H7 (cell line): ENCODE measurements around the gene IBA57. TPM values are rescaled to one million over a fixed set of nuclear protein-coding genes. Genes with fewer than 3 reads are reported as not detected.
A peak's percentile ranks its signal among the peaks of the same experiment; 100 is the strongest.

ENCODE experiments used
- DNase-seq: peaks from one replicate; pipeline ENCODE4 v3.0.0; 2012
- H3K27me3 ChIP-seq: 2 replicates; pipeline ENCODE4 v1.6.0; 2011; ENCODE audit warnings: mild to moderate bottlenecking, low read length; ENCODE audit not compliant: control insufficient read depth, insufficient read depth
- H3K36me3 ChIP-seq: replicated peaks from 2 replicates; pipeline ENCODE4 v1.5.1; 2011; ENCODE audit warnings: low read length; ENCODE audit not compliant: control insufficient read depth, insufficient read depth
- H3K4me3 ChIP-seq: 2 replicates; pipeline ENCODE4 v1.5.1; 2011; ENCODE audit warnings: low read depth, mild to moderate bottlenecking, control low read depth, low read length, moderate library complexity; ENCODE audit not compliant: insufficient read depth
- total RNA-seq: library from RNA; depleted of rRNA; stranded (reverse); fragments of >200 nt; shearing (Covaris generic); gene quantifications from 2 replicates; pipeline ENCODE4 v1.2.3, GENCODE V29; 2014

IBA57 gene
- total RNA-seq, 1 experiment from 2014 or later = 23.3 TPM

DNA sequence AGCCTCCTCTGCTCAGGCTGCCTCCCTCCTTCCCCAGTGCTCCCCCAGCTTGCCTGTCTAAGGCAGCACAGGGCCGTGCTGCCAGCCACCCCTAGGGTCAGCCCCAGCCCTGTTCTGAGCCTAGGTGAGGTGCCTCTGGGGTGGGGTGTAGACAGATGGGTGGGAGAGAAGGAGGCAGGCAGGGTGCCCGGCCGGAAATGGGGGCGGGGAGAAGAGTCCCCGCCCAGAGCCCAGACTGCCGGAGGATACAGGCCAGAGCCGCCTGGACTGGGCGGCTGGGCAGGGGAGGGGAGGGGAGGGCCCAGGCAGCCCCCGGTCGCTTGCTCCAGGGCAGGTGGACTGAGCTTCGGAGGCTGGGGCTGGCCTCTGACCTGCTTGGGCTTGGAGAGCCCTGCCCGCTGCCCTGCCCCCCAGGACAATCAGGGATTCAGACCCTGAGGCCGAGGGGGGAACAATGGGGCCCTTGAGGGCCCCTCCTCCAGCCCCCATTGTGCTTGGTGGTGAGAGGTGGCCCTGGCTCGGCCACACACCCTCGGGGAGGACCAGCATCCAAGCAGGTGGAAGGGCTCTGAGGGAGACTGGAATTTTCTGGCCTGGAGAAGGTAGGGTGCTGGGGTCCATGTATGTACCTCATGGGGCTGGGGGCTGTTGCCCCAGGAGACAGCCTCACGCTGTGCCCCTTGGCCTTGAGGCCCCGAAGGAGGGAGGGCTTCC lies 16.0 kb upstream of the IBA57 start, which contains the start of gene GJC2:
GJC2 (plus strand) TSS at position 525 of the 714 bp plus-strand sequence. CDS start 7,829 bp downstream, outside the sequence.
- peak; percentile 91 for DNase-seq
- H3K36me3 ChIP-seq = no peaks in the 10 kb centered on the region
- no peaks in the 10 kb centered on the region for H3K27me3 ChIP-seq

DNA sequence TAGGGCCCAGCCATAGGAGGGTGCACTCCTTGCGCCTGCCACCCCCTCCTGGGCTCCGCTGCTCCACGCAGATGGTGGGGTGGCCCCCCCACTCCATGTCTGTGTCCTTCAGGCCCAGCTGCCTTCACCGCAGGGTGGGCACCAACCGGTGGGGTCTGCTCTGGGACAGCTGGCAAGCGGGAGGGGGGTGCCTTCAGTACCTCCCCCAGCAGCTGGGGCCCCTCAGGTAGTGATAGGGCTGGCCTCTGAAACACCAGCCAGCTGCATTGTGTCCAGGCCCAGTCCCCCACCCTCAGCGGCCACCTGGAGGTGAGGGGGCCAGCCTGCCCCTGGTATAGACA lies 15.5 kb upstream of the IBA57 start:
- no peak for DNase-seq
- H3K27me3 ChIP-seq = no peaks in the 10 kb centered on the region
- no peaks in the 10 kb centered on the region for H3K36me3 ChIP-seq
- H3K4me3 ChIP-seq = no peak overlapping the region

More for the DNA sequence above, 16.0 kb upstream of the IBA57 start, which contains the start of gene GJC2:
- H3K4me3 ChIP-seq = peak within 1 kb of the TSS; percentile 5; the same call in 1 of the 2 replicates

DNA sequence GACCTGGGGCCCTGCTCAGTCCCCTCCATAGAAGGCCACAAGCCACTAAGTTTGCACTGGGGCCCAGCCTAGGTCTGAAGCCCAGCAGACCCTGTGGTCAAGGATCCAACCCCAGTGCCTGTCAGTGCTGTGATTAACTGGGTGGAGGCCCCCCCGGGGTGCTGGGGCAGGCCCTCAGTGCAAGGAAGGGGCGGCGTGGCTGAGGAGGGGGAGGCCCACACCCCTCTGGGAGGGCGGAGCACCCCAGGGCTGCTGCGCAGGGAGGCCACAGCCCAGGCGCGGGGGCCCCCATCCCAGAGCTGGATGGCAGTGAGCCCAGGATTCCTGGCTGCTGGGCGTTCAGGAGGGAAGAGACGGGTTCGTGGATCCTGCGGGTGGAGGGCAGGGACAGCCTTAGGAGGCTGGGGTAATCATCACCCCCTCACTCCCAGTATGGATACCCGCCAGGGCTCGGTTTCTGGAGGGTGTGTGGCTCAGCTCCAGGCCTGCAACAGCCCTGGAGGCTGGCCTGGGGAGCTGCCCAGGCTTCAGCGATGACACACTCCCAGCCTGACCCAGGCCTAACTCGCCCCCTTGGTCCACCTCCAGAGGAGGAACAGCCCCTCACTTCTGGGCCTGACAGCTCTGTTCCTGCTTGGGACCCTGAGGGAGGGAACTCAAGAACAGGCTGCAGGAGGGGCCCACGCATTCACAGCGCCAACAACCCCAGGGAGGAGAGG lies 15.0 kb upstream of the IBA57 start:
- Histone ChIP-seq H3K4me3 (no peak overlapping the region), H3K36me3 (no peaks in the 10 kb centered on the region), H3K27me3 (no peaks in the 10 kb centered on the region)
- DNase-seq = peak; percentile 61

DNA sequence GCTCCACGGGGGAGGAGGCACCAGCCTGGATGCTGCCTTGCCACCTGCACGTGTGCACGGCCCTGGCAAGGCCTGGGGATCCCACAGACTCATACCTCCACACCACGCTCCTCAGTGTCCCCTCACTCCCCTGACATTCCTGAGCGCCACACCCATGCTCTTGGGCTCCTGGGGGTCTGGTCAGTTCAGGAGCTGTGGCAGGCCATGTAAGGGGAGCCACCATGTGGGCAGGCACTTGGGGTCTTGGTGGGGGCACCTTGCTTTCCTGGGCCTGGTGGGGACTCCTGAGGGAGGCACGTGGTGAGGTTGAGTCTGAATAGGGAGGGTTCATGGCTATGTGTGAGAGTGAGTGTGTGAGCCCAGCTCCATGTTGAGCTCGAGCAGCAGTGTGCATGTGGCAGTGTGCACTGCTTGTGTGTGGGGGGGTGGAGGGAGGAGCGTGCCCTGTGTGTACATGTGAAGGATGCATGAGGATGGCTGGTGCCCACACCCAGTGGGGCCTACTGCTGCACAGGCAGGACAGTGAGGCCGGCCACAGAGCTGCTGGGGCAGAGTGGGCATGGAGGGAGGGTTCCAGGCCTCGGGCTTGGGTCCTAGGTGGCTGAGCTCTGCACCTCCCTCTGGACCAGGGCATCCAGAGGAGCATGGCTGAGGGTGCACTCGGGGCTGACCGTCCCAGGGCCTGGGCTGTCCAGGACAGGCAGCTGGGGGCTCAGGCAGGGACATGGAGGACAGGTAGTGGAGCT lies 14.3 kb upstream of the IBA57 start:
- DNase-seq = peak; percentile 53
- no peaks in the 10 kb centered on the region for H3K27me3 ChIP-seq
- no peak overlapping the region for H3K4me3 ChIP-seq
- H3K36me3 ChIP-seq = no peaks in the 10 kb centered on the region

DNA sequence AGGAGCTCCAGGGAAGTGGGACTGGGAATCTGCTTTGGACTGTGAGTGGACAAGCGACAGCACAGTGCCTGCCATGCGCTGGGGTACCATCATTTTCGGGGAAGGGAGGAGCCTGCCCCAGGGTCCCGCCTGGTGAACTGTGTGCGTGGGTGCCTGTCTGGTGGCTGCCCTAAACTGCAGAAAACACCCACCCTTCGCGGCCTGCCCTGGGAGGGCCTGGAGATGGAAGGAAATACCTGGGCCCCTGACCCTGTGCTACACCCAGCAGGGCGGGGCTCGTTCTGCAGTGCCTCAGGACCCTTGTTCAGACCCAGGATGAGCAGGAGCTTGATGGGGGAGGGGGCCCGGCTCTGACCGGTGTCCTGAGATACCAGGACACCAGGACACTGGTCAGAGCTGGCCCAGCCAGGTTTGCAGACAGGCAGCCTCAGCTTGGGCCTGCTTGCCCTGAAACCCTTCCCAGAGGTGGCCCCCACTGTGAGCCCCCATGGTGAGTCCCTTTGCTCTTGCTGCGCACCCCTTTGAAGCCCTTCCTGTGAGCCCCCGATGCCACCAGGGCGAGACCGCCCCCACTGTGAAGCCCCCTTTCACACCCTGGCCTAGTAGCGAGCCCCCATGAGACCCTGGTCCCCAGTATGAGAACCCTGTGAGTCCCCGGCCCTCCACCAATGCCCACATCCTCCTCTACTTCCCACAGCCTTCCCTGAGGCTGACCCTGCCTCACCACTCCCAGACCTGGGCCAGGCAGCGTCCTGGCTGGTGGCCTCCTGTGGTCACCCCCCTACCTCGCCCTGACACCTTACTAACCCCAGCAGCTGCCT lies 13.3 kb upstream of the IBA57 start:
- peak; percentile 49 for DNase-seq
- Histone ChIP-seq H3K4me3 (no peak overlapping the region), H3K36me3 (no peaks in the 10 kb centered on the region), H3K27me3 (no peaks in the 10 kb centered on the region)

- H3K36me3 ChIP-seq = no peaks in the 10 kb centered on the region
- H3K27me3 ChIP-seq = no peaks in the 10 kb centered on the region
- H3K4me3 ChIP-seq = no peak overlapping the region
- peak; percentile 29 for DNase-seq
Observed at GRCh38 chr1:228152918-228153258, 12.7 kb upstream of the IBA57 start.

GRCh38 chr1:228154021-228154669 lies 11.5 kb upstream of the IBA57 start:
- no peaks in the 10 kb centered on the region for H3K36me3 ChIP-seq
- DNase-seq = no peak
- no peak overlapping the region for H3K4me3 ChIP-seq
- no peaks in the 10 kb centered on the region for H3K27me3 ChIP-seq

- Histone ChIP-seq H3K36me3 (no peaks in the 10 kb centered on the region), H3K4me3 (no peak overlapping the region), H3K27me3 (no peaks in the 10 kb centered on the region)
- peak; percentile 55 for DNase-seq
Observed at GRCh38 chr1:228154670-228155571, 10.7 kb upstream of the IBA57 start.

- no peak overlapping the region for H3K4me3 ChIP-seq
- peak; percentile 48 for DNase-seq
- H3K36me3 ChIP-seq = no peaks in the 10 kb centered on the region
- H3K27me3 ChIP-seq = no peaks in the 10 kb centered on the region
Observed at GRCh38 chr1:228155596-228156514, 9.7 kb upstream of the IBA57 start.

- DNase-seq = peak; percentile 42
- no peaks in the 10 kb centered on the region for H3K27me3 ChIP-seq
- H3K36me3 ChIP-seq = no peaks in the 10 kb centered on the region
- no peak overlapping the region for H3K4me3 ChIP-seq
Observed at GRCh38 chr1:228156515-228156881, 9.1 kb upstream of the IBA57 start.

DNA sequence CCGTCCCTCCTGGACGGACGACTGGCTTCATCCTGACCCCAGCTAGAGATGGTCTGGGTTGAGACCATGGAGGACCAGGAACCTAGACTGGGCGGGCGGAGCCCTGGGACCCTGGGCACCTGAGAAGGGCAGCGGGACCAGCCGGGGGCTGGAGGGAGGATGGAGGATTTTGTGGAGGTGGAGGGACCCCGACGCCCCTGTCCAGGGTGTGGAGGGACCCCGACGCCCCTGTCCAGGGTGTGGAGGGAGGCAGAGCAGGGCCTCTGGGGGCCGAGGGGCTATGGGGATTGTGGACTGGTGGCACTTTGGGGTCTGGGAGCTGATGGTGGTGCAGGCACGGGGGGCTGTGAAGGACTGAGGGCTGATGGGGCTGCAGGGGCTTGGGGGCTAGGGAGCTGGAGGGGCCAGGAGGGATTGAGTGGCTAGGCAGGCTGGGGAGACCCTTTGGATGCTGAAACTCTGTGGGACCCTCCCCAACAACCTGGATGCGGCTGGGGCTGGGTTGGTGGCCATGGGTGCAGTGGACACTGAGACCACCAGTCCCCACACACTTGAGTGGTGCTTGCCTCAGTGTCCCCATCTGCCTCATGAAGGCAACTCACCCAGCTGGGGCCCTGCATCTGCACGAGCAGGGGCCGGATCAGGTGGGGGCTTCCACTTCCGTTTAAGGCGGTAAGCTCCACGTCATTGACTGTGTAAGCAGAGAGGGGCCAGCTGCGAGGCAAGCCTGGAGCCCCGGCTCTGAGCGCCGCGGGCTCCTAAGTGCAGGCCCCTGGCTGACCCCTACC lies 8.5 kb upstream of the IBA57 start:
- H3K4me3 ChIP-seq = no peak overlapping the region
- peak; percentile 47 for DNase-seq

DNA sequence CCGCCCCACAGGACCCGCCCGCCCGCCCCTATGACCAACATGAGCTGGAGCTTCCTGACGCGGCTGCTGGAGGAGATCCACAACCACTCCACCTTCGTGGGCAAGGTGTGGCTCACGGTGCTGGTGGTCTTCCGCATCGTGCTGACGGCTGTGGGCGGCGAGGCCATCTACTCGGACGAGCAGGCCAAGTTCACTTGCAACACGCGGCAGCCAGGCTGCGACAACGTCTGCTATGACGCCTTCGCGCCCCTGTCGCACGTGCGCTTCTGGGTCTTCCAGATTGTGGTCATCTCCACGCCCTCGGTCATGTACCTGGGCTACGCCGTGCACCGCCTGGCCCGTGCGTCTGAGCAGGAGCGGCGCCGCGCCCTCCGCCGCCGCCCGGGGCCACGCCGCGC lies 7.9 kb upstream of the IBA57 start:
- H3K36me3 ChIP-seq = no peaks in the 10 kb centered on the region
- H3K27me3 ChIP-seq = no peaks in the 10 kb centered on the region
- DNase-seq = peak; percentile 44
- H3K4me3 ChIP-seq = no peak overlapping the region

More for the DNA sequence above, 8.5 kb upstream of the IBA57 start:
- Histone ChIP-seq H3K27me3 (no peaks in the 10 kb centered on the region), H3K36me3 (no peaks in the 10 kb centered on the region)
